Measurements from ENCODE around the gene TXNRD2.

- TF ChIP-seq CTCF (IDR thresholded peaks at IDR 0.05) (no peak), POLR2A (IDR thresholded peaks at IDR 0.05) (no peak)
These were observed 67.7 kb downstream of the TXNRD2 start for GRCh38 chr22:19873960-19874306.
